RWPE2 (cell line): ENCODE results near the gene KRT12.

Experiments used
- ATAC-seq: fragments of 200-7000 bp; cut with Tn5 transposase; 3 replicates; pipeline ENCODE4 v1.9.1; 2021; ENCODE audit warnings: low read depth
- DNase-seq: peaks from one replicate; pipeline ENCODE4 v3.0.0-alpha.2; 2020; ENCODE audit warnings: low spot score
- H3K27ac ChIP-seq: fragments of 450-650 bp; 2 replicates; pipeline ENCODE4 v1.5.1; 2017; ENCODE audit warnings: mild to moderate bottlenecking; ENCODE audit not compliant: poor library complexity, severe bottlenecking
- H3K27me3 ChIP-seq: fragments of 250-450 bp; sonication (Bioruptor Pico); 2 replicates; pipeline ENCODE4 v1.5.1; 2021; ENCODE audit warnings: mild to moderate bottlenecking, moderate library complexity; ENCODE audit not compliant: insufficient read depth, poor library complexity, severe bottlenecking
- H3K36me3 ChIP-seq: fragments of 250-450 bp; sonication (Bioruptor Pico); 2 replicates; pipeline ENCODE4 v1.5.1; 2020; ENCODE audit warnings: low read depth, mild to moderate bottlenecking, moderate library complexity
- H3K4me1 ChIP-seq: fragments of 250-450 bp; sonication (Bioruptor Pico); 2 replicates; pipeline ENCODE4 v1.5.1; 2021; ENCODE audit warnings: mild to moderate bottlenecking, moderate library complexity; ENCODE audit not compliant: insufficient read depth, poor library complexity, severe bottlenecking
- H3K4me3 ChIP-seq: fragments of 250-450 bp; sonication (Bioruptor Pico); 2 replicates; pipeline ENCODE4 v1.5.1; 2021; ENCODE audit warnings: mild to moderate bottlenecking, moderate library complexity; ENCODE audit not compliant: severe bottlenecking
- H3K9me3 ChIP-seq: fragments of 250-450 bp; sonication (Bioruptor Pico); 2 replicates; pipeline ENCODE4 v1.5.1; 2021; ENCODE audit warnings: mild to moderate bottlenecking, moderate library complexity; ENCODE audit not compliant: severe bottlenecking
- CTCF ChIP-seq: fragments of 450-650 bp; IDR thresholded peaks from one replicate; pipeline ENCODE4 v1.5.1; 2017; ENCODE audit warnings: mild to moderate bottlenecking, moderate library complexity; ENCODE audit not compliant: poor library complexity, severe bottlenecking

Gene KRT12

GRCh38 chr17:40914075-40914855 lies 47.2 kb upstream of the KRT12 start:
- no peak overlapping the region for H3K4me3 ChIP-seq
- no peaks in the 10 kb centered on the region for H3K36me3 ChIP-seq
- ATAC-seq (peak; percentile 8; the same call in 1 of the 3 replicates), DNase-seq (no peak)
- H3K9me3 ChIP-seq: no peaks in the 10 kb centered on the region
- H3K27ac ChIP-seq: peak overlapping the region; percentile 96
- TF ChIP-seq CTCF: no peak
- peaks cover 52% of the 10 kb centered on the region for H3K4me1 ChIP-seq
- H3K27me3 ChIP-seq: no peaks in the 10 kb centered on the region

- no peak for ATAC-seq
- TF ChIP-seq CTCF: no peak
- H3K27ac ChIP-seq: peak overlapping the region; percentile 96
Observed at GRCh38 chr17:40912486-40913210, 45.6 kb upstream of the KRT12 start.

GRCh38 chr17:40910441-40910841 lies 43.4 kb upstream of the KRT12 start:
- Histone ChIP-seq H3K9me3 (no peaks in the 10 kb centered on the region), H3K27me3 (no peaks in the 10 kb centered on the region), H3K36me3 (no peaks in the 10 kb centered on the region), H3K27ac (peak overlapping the region; percentile 96), H3K4me1 (peaks cover 37% of the 10 kb centered on the region), H3K4me3 (no peak overlapping the region)
- DNase-seq (no peak), ATAC-seq (peak; percentile 12; the same call in 2 of the 3 replicates)
- no peak for TF ChIP-seq CTCF

More at GRCh38 chr17:40912486-40913210, 45.6 kb upstream of the KRT12 start:
- H3K4me3 ChIP-seq: no peak overlapping the region
- H3K27me3 ChIP-seq: no peaks in the 10 kb centered on the region
- no peaks in the 10 kb centered on the region for H3K36me3 ChIP-seq
- H3K9me3 ChIP-seq: no peaks in the 10 kb centered on the region
- no peak for DNase-seq
- peaks cover 52% of the 10 kb centered on the region for H3K4me1 ChIP-seq

GRCh38 chr17:40909755-40910154 lies 42.7 kb upstream of the KRT12 start:
- Histone ChIP-seq H3K27me3 (no peaks in the 10 kb centered on the region), H3K36me3 (no peaks in the 10 kb centered on the region), H3K4me1 (peaks cover 33% of the 10 kb centered on the region), H3K9me3 (no peaks in the 10 kb centered on the region), H3K4me3 (no peak overlapping the region), H3K27ac (peak overlapping the region; percentile 96)
- TF ChIP-seq CTCF: no peak
- ATAC-seq (peak; percentile 68), DNase-seq (no peak)
